Ishikawa (cell line): ENCODE results near the gene UNC119.

Experiments used
- CREB1 ChIP-seq: IDR thresholded peaks from 2 replicates; pipeline ENCODE4 v1.6.1; 2012; ENCODE audit warnings: low read depth
- EGR1 ChIP-seq: IDR thresholded peaks from 2 replicates; pipeline ENCODE4 v1.6.1; 2012
- EP300 ChIP-seq: IDR thresholded peaks from 2 replicates; pipeline ENCODE4 v1.6.1; 2012; ENCODE audit warnings: borderline replicate concordance
- MAX ChIP-seq: IDR thresholded peaks from 2 replicates; pipeline ENCODE4 v1.6.1; 2012
- NFIC ChIP-seq: IDR thresholded peaks from 2 replicates; pipeline ENCODE4 v1.6.1; 2012
- RAD21 ChIP-seq: IDR thresholded peaks from 2 replicates; pipeline ENCODE4 v1.6.1; 2012; ENCODE audit warnings: low read depth
- REST ChIP-seq: IDR thresholded peaks from 2 replicates; pipeline ENCODE4 v1.6.1; 2012; ENCODE audit warnings: low read depth, mild to moderate bottlenecking
- TEAD4 ChIP-seq: IDR thresholded peaks from 2 replicates; pipeline ENCODE4 v1.6.1; 2012
- YY1 ChIP-seq: IDR thresholded peaks from 2 replicates; pipeline ENCODE4 v1.6.1; 2012; ENCODE audit warnings: low read depth

DNA sequence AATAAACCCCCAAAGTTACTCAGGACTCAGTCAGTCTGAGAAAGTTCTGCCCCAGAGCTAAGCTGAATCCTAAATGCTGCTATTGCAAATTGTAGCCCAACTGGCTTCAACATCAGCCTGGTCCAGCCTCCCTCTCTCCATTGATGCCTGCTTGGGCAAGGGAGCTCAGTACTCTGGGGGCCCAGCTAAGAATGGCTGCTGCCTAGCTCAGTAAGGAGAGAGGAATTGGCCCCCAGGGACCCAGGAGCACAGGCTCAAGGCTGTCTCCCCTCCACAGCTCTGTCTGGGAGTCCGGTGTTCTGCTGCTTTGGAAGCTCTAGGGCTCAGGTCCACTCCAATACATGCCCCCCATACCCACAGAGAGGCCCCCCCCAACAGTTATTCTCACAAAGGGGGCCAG is 1.6 kb downstream of the UNC119 start:
- no peak for TF ChIP-seq MAX
- TF ChIP-seq EGR1 = no peak
- no peak for TF ChIP-seq REST
- no peak for TF ChIP-seq EP300
- no peak for TF ChIP-seq CREB1
- no peak for TF ChIP-seq YY1
- TF ChIP-seq RAD21 = no peak
- no peak for TF ChIP-seq NFIC
- no peak for TF ChIP-seq TEAD4
